ENCODE data around the gene ALPK3.

Gene ALPK3

GRCh38 chr15:84799511-84800187, 17.5 kb upstream of the ALPK3 start:
- Histone ChIP-seq H3K27ac (no peak overlapping the region), H2AFZ (no peak overlapping the region), H3K9me3 (ENCODE audit: control insufficient read depth, low read length) (no peaks in the 10 kb centered on the region), H3K27me3 (ENCODE audit: control insufficient read depth, insufficient read depth, low read length) (no peaks in the 10 kb centered on the region), H3K9ac (no peak overlapping the region), H3K4me1 (no peaks in the 10 kb centered on the region), H3K4me2 (ENCODE audit: low read length) (no peak overlapping the region), H3K79me2 (no peaks in the 10 kb centered on the region), H3K4me3 (ENCODE audit: low read depth, low read length) (no peak overlapping the region), H3K36me3 (ENCODE audit: control insufficient read depth, insufficient read depth, low read length) (no peaks in the 10 kb centered on the region)
- TF ChIP-seq CTCF (IDR thresholded peaks at IDR 0.05) = no peak

- Histone ChIP-seq H3K4me2 (ENCODE audit: low read length) (no peak overlapping the region), H3K4me1 (peaks cover 4% of the 10 kb centered on the region), H3K9ac (no peak overlapping the region), H3K36me3 (ENCODE audit: control insufficient read depth, insufficient read depth, low read length) (no peaks in the 10 kb centered on the region), H2AFZ (no peak overlapping the region), H3K27ac (no peak overlapping the region), H3K27me3 (ENCODE audit: control insufficient read depth, insufficient read depth, low read length) (no peaks in the 10 kb centered on the region), H3K9me3 (ENCODE audit: control insufficient read depth, low read length) (no peaks in the 10 kb centered on the region), H3K79me2 (no peaks in the 10 kb centered on the region), H3K4me3 (ENCODE audit: low read depth, low read length) (no peak overlapping the region)
- TF ChIP-seq CTCF (IDR thresholded peaks at IDR 0.05) = no peak
Measured at GRCh38 chr15:84800365-84800806, 16.8 kb upstream of the ALPK3 start.

GRCh38 chr15:84804005-84804900, 12.9 kb upstream of the ALPK3 start:
- H3K27me3 ChIP-seq (ENCODE audit: control insufficient read depth, insufficient read depth, low read length) = no peaks in the 10 kb centered on the region
- no peaks in the 10 kb centered on the region for H3K36me3 ChIP-seq (ENCODE audit: control insufficient read depth, insufficient read depth, low read length)
- no peaks in the 10 kb centered on the region for H3K9me3 ChIP-seq (ENCODE audit: control insufficient read depth, low read length)
- no peak overlapping the region for H3K4me3 ChIP-seq (ENCODE audit: low read depth, low read length)
- no peaks in the 10 kb centered on the region for H3K79me2 ChIP-seq
- H3K9ac ChIP-seq = no peak overlapping the region
- TF ChIP-seq CTCF (IDR thresholded peaks at IDR 0.05) = no peak
- H2AFZ ChIP-seq = no peak overlapping the region
- H3K4me1 ChIP-seq = peaks cover 4% of the 10 kb centered on the region
- H3K4me2 ChIP-seq (ENCODE audit: low read length) = peak overlapping the region; percentile 8
- H3K27ac ChIP-seq = peak overlapping the region; percentile 7

GRCh38 chr15:84805221-84805620, 11.9 kb upstream of the ALPK3 start:
- no peak for TF ChIP-seq CTCF (IDR thresholded peaks at IDR 0.05)
- peaks cover 4% of the 10 kb centered on the region for H3K4me1 ChIP-seq
- H3K9me3 ChIP-seq (ENCODE audit: control insufficient read depth, low read length) = no peaks in the 10 kb centered on the region
- no peak overlapping the region for H2AFZ ChIP-seq
- no peaks in the 10 kb centered on the region for H3K27me3 ChIP-seq (ENCODE audit: control insufficient read depth, insufficient read depth, low read length)
- H3K4me2 ChIP-seq (ENCODE audit: low read length) = no peak overlapping the region
- H3K9ac ChIP-seq = no peak overlapping the region
- H3K79me2 ChIP-seq = no peaks in the 10 kb centered on the region
- H3K4me3 ChIP-seq (ENCODE audit: low read depth, low read length) = no peak overlapping the region
- no peak overlapping the region for H3K27ac ChIP-seq
- H3K36me3 ChIP-seq (ENCODE audit: control insufficient read depth, insufficient read depth, low read length) = no peaks in the 10 kb centered on the region
